DND-41 (cell line): ENCODE data around the gene HEMK1.

Source experiments
- ATAC-seq: fragments of 200-7000 bp; cut with Tn5 transposase; 3 replicates; pipeline ENCODE4 v1.9.1; 2021; ENCODE audit warnings: low read depth; ENCODE audit not compliant: insufficient read depth
- DNase-seq: peaks from one replicate; pipeline ENCODE4 v3.0.0-alpha.2; 2020
- H2AFZ ChIP-seq: 2 replicates; pipeline ENCODE4 v1.6.0; 2012; ENCODE audit warnings: low read depth, low read length
- H3K27ac ChIP-seq: 2 replicates; pipeline ENCODE4 v1.5.1; 2012; ENCODE audit warnings: low read length, inconsistent platforms
- H3K27me3 ChIP-seq: fragments of 200-600 bp; sonication (generic); 2 replicates; pipeline ENCODE4 v1.6.0; 2012; ENCODE audit warnings: low read length, mild to moderate bottlenecking, inconsistent platforms; ENCODE audit not compliant: insufficient read depth, poor library complexity
- H3K36me3 ChIP-seq: 2 replicates; pipeline ENCODE4 v1.5.1; 2012; ENCODE audit warnings: low read length, inconsistent platforms; ENCODE audit not compliant: insufficient read depth
- H3K4me1 ChIP-seq: 2 replicates; pipeline ENCODE4 v1.5.1; 2012; ENCODE audit warnings: mild to moderate bottlenecking, low read length; ENCODE audit not compliant: insufficient read depth
- H3K4me2 ChIP-seq: 2 replicates; pipeline ENCODE4 v1.6.0; 2012; ENCODE audit warnings: mild to moderate bottlenecking, moderate library complexity, low read length, inconsistent platforms; ENCODE audit not compliant: insufficient read depth
- H3K4me3 ChIP-seq, 2 experiments: fragments of 200-600 bp in 1 of 2; shearing (Covaris generic) in 1 of 2; 2 replicates each; pipeline ENCODE4 v1.5.1; 2012 to 2016; ENCODE audit warnings: inconsistent platforms in 2 of 2, low read length in 2 of 2, mild to moderate bottlenecking in 2 of 2, low read depth in 1 of 2, moderate library complexity in 1 of 2
- H3K79me2 ChIP-seq: 2 replicates; pipeline ENCODE4 v1.6.0; 2012; ENCODE audit warnings: low read length, inconsistent platforms; ENCODE audit not compliant: insufficient read depth
- H3K9ac ChIP-seq: 2 replicates; pipeline ENCODE4 v1.6.0; 2012; ENCODE audit warnings: low read depth, mild to moderate bottlenecking, inconsistent platforms, low read length, moderate library complexity
- H3K9me3 ChIP-seq: 2 replicates; pipeline ENCODE4 v1.5.1; 2012; ENCODE audit warnings: low read length, moderate library complexity, mild to moderate bottlenecking, inconsistent platforms; ENCODE audit not compliant: insufficient read depth, severe bottlenecking
- H4K20me1 ChIP-seq: 2 replicates; pipeline ENCODE4 v1.6.0; 2012; ENCODE audit warnings: low read length; ENCODE audit not compliant: insufficient read depth
- EZH2 ChIP-seq: IDR thresholded peaks from 3 replicates; pipeline ENCODE4 v1.6.1; 2012; ENCODE audit warnings: borderline replicate concordance, low read depth, mild to moderate bottlenecking, moderate library complexity, low read length, inconsistent platforms; ENCODE audit not compliant: severe bottlenecking
- TF ChIP-seq, protein P1 (sequence below): IDR thresholded peaks from 2 replicates; pipeline ENCODE4 v1.5.1; 2012; ENCODE audit warnings: borderline replicate concordance, low read length, moderate library complexity, mild to moderate bottlenecking; ENCODE audit not compliant: poor library complexity, severe bottlenecking; ENCODE audit errors: extremely low read depth

HEMK1 gene

GRCh38 chr3:50604110-50604621 is 34.8 kb downstream of the HEMK1 start:
- peak overlapping the region; percentile 85 for H3K4me2 ChIP-seq
- H3K27ac ChIP-seq, result peak overlapping the region; percentile 99
- no peak overlapping the region for H2AFZ ChIP-seq
- H3K79me2 ChIP-seq, result peaks cover 83% of the 10 kb centered on the region
- peaks cover 61% of the 10 kb centered on the region for H3K36me3 ChIP-seq
- H3K9ac ChIP-seq, result peak overlapping the region; percentile 91
- no peaks in the 10 kb centered on the region for H3K9me3 ChIP-seq
- peak; percentile 68 for DNase-seq
- TF ChIP-seq, protein P1, sequence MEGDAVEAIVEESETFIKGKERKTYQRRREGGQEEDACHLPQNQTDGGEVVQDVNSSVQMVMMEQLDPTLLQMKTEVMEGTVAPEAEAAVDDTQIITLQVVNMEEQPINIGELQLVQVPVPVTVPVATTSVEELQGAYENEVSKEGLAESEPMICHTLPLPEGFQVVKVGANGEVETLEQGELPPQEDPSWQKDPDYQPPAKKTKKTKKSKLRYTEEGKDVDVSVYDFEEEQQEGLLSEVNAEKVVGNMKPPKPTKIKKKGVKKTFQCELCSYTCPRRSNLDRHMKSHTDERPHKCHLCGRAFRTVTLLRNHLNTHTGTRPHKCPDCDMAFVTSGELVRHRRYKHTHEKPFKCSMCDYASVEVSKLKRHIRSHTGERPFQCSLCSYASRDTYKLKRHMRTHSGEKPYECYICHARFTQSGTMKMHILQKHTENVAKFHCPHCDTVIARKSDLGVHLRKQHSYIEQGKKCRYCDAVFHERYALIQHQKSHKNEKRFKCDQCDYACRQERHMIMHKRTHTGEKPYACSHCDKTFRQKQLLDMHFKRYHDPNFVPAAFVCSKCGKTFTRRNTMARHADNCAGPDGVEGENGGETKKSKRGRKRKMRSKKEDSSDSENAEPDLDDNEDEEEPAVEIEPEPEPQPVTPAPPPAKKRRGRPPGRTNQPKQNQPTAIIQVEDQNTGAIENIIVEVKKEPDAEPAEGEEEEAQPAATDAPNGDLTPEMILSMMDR, result no peak
- no peak for TF ChIP-seq EZH2
- H4K20me1 ChIP-seq, result peaks cover 39% of the 10 kb centered on the region
- H3K4me3 ChIP-seq, result peak overlapping the region in 1 of 2 experiments; percentile 82; a peak in 2 of 4 replicates
- no peaks in the 10 kb centered on the region for H3K27me3 ChIP-seq
- peak; percentile 1; the same call in 2 of the 3 replicates for ATAC-seq
- H3K4me1 ChIP-seq, result peaks cover 94% of the 10 kb centered on the region

GRCh38 chr3:50604628-50605588 is 35.6 kb downstream of the HEMK1 start:
- Histone ChIP-seq H3K27me3 (no peaks in the 10 kb centered on the region), H3K9ac (peak overlapping the region; percentile 91), H3K79me2 (peaks cover 83% of the 10 kb centered on the region), H3K27ac (peak overlapping the region; percentile 99), H3K4me3 (peak overlapping the region; percentile 82; a peak in 3 of 4 replicates), H2AFZ (no peak overlapping the region), H3K9me3 (no peaks in the 10 kb centered on the region), H4K20me1 (peaks cover 47% of the 10 kb centered on the region), H3K4me1 (peaks cover 86% of the 10 kb centered on the region), H3K36me3 (peaks cover 68% of the 10 kb centered on the region), H3K4me2 (peak overlapping the region; percentile 85)
- no peak for TF ChIP-seq EZH2
- TF ChIP-seq, protein P1, result no peak
- no peak for ATAC-seq
- peak; percentile 67 for DNase-seq

- Histone ChIP-seq H3K4me1 (peaks cover 76% of the 10 kb centered on the region), H3K36me3 (peaks cover 79% of the 10 kb centered on the region), H2AFZ (no peak overlapping the region), H4K20me1 (peaks cover 57% of the 10 kb centered on the region), H3K27ac (peak overlapping the region; percentile 99), H3K9me3 (no peaks in the 10 kb centered on the region), H3K79me2 (peaks cover 84% of the 10 kb centered on the region), H3K4me3 (peak overlapping the region; percentile 82), H3K27me3 (no peaks in the 10 kb centered on the region), H3K9ac (peak overlapping the region; percentile 91), H3K4me2 (peak overlapping the region; percentile 85)
- DNase-seq (peak; percentile 57), ATAC-seq (no peak)
- no peak for TF ChIP-seq EZH2
- TF ChIP-seq, protein P1, result no peak
Observed at GRCh38 chr3:50605901-50606326, 36.6 kb downstream of the HEMK1 start.
